ENCODE measurements around the gene INTS11. TPM values are rescaled to one million over a fixed set of nuclear protein-coding genes. Genes with fewer than 3 reads are reported as not detected.

The INTS11 gene
- total RNA-seq, 1 experiment from 2014 or later = 56.6 TPM

- DNase-seq (ENCODE audit: extremely low read depth, low read depth) = no peak
These were observed 20.7 kb downstream of the INTS11 start for GRCh38 chr1:1303736-1304135.

DNA sequence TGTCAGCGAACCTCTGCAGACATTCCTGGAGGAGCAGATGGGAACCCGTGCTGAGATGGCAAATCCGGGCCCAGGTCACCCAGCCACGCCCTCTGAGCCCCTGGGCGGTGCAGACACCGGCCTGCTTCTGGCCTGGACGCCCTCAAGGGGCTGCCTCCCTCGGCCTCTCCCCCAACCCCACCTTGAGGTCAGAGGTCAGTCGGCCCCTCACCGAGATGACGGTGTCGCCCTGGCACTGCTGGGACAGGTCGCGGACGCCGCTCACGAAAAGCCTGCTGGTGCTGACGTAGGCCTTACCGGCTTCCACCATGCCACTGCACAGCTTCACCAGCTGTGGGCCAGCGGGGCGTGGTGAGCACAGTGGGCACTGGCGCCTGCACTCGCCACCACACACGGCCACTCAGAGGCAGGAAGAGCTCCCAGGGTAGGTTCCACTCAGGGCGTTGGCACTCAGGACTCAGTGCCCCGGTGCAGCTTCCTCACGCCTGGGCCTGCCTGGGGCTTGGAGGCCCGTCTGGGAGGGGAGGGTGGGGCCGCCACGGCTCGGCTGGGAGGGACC lies 21.4 kb downstream of the INTS11 start:
- no peak for DNase-seq (ENCODE audit: extremely low read depth, low read depth)

- DNase-seq (ENCODE audit: extremely low read depth, low read depth) = no peak
These were observed 22.4 kb downstream of the INTS11 start for GRCh38 chr1:1302006-1302430.

- no peak for DNase-seq (ENCODE audit: extremely low read depth, low read depth)
These were observed 24.1 kb downstream of the INTS11 start for GRCh38 chr1:1300352-1300739.

- DNase-seq (ENCODE audit: extremely low read depth, low read depth) = no peak
These were observed 24.6 kb downstream of the INTS11 start for GRCh38 chr1:1299686-1300351.

GRCh38 chr1:1298861-1299685 lies 25.4 kb downstream of the INTS11 start:
- DNase-seq (ENCODE audit: extremely low read depth, low read depth) = no peak

DNA sequence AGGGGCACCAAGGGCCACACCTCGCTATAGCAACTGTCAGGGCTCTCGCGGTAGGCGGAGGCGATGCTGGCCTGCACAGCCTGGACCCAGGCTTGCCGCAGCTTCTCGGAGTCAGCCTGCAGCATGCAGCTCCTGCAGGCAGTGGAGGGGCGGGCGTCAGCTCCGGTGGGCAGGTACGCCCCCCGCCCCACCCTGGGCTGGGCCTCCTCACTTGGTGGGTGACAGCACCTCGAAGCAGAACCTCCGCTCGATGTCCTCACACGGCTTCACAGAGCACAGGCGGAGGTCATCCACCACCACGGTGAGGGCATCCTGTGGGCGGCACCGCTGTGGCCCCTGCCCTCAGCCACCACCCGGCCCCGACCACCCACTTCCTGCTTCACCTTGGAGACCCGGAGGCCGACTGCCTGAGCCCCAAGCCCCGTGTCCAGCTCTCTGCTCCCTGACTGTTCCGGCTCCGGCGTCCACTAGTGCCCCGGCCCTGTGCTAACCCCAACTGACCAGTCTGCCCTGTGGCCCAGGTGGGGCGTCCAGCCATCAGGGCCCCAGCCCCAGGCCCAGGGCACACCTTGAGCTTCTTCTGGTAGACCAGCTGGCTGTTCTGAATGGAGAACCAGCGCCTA lies 26.5 kb downstream of the INTS11 start:
- DNase-seq (ENCODE audit: extremely low read depth, low read depth) = no peak

DNA sequence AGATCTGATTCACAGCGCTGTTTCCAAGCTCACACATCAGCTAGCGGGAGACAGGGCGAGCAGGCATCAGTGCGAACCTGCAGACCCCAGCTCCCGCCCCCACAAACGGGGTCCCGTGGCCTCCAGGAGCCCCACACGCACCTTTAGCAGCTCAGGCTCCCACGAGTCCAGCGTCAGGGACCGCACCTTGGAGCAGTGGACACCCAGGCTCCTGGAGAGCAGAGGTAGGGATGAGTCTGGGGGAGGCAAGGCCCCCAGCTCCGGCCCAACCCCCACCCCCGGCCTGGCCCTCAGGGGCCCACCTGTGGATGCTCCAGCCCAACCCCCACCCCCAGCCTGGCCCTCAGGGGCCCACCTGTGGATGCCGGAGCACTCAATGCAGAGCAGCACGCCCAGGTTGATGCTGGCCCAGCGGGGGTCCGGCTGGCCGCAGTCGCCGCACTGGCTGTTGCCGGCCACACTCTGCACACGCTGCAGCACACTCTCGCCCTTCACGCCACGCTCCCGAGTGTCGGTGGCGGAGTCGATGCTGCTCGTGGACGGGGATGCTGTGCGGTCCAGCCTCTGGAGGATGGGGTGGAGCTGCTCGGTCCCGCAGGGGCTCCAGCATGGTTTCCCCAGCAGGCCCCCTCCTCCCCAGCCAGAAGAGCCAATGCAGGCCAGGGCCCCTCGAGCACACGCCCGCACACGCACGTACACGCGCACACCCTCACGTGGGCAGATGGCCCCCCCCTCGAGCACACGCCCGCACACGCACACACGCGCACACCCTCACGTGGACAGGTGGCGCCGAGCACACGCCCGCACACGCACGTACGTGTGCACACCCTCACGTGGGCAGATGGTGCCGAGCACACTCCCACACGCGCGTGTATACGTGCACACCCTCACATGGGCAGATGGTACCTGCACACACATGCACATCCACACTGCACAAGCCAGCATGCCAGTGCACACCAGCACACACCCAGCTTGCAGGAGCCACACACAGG lies 28.1 kb downstream of the INTS11 start:
- DNase-seq (ENCODE audit: extremely low read depth, low read depth) = no peak

DNA sequence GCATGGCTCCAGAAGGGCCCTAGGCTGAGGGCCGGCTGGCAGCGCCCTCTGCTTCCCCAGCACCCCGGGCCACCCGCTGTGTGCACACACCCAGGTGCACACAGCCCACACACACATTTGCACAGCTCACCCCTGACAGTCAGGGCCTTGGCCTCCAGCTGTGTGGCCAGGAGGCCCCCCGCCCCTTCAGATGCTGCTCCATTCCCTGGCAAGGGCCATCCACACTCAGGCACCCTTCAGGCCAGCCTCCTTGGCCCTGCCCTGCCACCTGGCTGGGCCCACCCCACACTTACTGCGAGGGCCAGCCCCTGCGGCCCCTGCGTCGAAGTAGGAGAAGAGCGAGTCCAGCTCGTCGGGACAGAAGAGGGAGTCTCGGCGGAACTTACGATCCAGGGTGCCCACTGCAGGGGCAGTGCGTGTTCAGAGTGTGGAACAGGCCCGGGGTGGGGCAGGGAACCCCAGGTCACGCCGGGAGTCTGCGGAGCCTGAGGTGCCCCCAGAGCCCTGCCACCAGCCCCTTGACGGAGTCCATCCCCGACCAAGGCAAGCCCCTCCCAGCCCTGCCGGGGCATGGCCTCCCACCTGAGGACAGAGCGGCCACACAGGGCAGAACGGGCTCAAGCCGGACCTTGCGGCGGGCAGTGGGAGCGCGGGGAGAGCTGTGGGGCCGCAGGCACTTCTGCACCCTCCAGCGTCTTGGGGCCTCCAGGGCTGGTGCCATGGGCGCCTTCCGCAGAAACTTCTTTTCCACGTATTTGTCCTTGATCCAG lies 29.1 kb downstream of the INTS11 start:
- DNase-seq (ENCODE audit: extremely low read depth, low read depth) = no peak

GRCh38 chr1:1294250-1294890 lies 30.1 kb downstream of the INTS11 start:
- DNase-seq (ENCODE audit: extremely low read depth, low read depth) = no peak

DNA sequence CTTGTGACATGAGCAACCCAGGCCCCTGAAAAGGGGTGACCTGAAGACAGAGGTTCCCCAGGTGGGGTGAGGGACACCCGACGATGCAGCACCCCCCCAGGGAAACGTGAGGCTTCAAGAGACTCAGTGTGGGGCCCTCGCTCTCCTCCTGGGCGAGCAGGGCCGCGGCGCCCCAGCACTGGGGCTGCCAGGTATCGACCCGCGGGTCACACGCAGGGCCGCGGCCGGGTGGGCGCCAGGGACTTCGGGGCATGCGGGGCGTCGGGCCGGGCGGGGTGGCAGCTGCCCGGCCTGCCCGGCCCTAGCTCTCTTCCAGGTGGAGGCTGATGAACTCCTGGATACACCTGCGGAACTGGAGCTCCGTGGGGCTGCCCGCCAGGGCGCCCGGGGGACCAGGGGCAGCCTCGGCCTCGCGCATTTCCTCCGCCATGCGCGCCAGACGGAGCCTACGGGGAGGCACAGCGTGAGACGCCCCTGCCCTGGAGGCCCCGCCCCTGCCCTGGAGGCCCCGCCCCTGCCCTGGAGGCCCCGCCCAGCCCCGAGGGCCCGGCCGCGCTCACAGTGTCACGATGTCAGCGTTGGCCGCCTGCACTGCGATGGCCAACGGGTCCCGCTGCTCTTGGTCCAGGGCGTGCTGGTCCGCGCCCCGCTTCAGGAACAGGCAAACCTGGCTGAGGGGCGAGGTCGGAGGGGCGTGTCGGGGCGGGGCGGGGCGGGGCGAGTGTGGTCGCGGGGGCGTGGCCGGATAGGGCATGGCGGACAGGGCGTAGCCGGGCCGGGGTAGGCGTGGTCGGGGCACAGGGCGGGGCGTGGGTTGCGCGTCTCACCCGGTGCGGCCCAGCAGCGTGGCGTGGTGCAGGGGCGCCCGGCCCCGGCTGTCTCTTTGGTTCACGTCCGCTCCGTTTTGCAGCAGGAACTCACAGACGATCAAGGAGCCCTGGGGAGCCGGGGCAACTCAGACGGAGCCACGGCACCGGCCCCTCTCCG lies 30.9 kb downstream of the INTS11 start:
- no peak for DNase-seq (ENCODE audit: extremely low read depth, low read depth)

DNA sequence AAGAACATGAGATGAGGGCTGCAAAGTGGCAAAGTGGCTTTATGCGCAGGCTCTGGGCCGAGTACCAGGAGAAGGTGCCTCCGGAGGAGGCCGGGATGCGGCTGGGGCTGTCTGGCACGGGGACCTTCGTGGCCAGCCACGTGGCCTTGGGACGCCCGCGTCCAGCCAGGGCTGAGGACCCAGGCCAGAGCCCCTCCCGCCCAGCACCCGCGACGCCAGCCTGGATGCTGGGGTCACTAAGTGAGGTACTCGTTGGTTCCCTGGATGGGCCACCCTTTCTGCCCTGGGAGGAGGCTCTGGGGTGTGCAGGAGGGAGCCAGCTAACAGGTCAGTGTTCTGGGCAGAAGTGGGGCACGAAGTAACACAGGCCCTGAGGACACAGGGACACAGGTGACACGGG lies 31.6 kb downstream of the INTS11 start:
- no peak for DNase-seq (ENCODE audit: extremely low read depth, low read depth)

GRCh38 chr1:1292442-1292779 lies 32.0 kb downstream of the INTS11 start:
- DNase-seq (ENCODE audit: extremely low read depth, low read depth) = no peak

DNA sequence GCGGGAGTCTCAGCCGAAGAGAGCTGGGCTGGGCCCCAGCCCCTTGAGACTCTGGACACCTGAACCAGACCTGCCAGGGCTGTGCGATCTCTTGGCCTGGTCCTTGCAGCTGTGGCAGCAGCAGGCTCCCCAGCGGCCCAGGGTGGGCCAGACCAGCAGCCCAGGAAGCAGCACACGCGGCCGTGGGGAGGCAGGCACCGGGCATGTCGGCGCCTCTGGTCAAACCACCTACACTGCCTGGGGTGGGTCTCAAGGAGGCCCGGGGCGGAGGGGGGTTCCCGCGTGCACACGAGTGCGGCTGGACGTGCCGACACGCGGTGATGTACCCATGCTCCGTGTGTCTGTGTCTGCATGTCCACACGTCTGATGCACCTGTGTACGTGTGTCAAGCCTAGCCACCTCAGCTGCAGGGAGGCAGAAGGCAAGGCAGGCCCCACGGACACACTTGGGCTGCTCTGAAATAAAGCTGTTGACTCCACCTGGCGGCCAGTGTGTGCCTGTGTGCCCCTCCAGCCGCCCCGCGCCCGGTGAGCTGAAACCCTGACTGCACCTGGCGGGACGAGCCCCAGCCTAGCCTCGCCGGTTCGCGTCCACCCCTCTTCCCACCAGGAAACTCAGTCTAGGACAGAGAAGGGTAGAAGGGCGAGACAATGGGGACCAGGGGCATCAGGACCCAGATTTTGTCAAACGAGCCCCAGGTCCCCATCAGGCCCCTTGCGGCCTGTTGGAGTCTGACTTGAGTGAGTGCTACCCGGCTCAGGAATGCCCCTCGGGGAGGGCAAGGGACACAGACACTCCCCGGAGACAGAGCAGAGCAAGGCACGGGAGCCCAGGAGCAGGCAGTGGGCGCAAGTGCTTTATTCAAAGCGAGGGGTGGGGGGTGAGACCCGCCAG lies 32.7 kb downstream of the INTS11 start:
- peak; percentile 37 for DNase-seq (ENCODE audit: extremely low read depth, low read depth)

- no peak for DNase-seq (ENCODE audit: extremely low read depth, low read depth)
These were observed 33.4 kb downstream of the INTS11 start for GRCh38 chr1:1291023-1291528.

DNA sequence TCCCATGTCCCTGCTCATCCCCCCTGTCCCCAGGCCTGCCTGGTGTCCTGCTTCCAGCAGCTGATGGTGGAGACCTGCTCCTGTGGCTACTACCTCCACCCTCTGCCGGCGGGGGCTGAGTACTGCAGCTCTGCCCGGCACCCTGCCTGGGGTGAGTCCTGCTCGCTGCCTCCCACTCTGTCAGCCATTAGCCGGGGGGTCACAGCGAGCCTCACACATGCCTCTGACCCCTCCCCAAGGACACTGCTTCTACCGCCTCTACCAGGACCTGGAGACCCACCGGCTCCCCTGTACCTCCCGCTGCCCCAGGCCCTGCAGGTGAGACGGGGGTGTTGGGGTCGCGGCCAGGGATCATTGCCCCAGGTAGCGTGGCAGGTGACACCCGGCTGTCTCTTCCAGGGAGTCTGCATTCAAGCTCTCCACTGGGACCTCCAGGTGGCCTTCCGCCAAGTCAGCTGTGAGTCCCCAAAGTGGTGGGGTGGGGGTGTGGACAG lies 34.2 kb downstream of the INTS11 start:
- peak; percentile 55 for DNase-seq (ENCODE audit: extremely low read depth, low read depth)
